ENCODE data around the gene CXCR4.

GRCh38 chr2:136065384-136065783 is 52.6 kb downstream of the CXCR4 start:
- TF ChIP-seq EZH2 (IDR thresholded peaks at IDR 0.05; ENCODE audit: insufficient read depth, poor library complexity, severe bottlenecking): no peak
- no peak for TF ChIP-seq EZH2phosphoT487 (IDR thresholded peaks at IDR 0.05; ENCODE audit: insufficient read depth, low read depth)
